Endodermal cell (in vitro differentiated cells): Measurements from ENCODE around the gene MYO18B. TPM values are rescaled to one million over a fixed set of nuclear protein-coding genes. Genes with fewer than 3 reads are reported as not detected.

ENCODE experiments used
- DNase-seq: peaks from one replicate; pipeline ENCODE4 v3.0.0-alpha.2; 2017
- H3K27ac ChIP-seq: 2 replicates; pipeline ENCODE4 v1.5.1; 2013; ENCODE audit warnings: mild to moderate bottlenecking, low read depth, low read length, moderate library complexity
- H3K27me3 ChIP-seq: 2 replicates; pipeline ENCODE4 v1.6.1; 2013; ENCODE audit warnings: mild to moderate bottlenecking, low read length, moderate library complexity; ENCODE audit not compliant: insufficient read depth, control insufficient read depth, poor library complexity, severe bottlenecking
- H3K36me3 ChIP-seq: 2 replicates; pipeline ENCODE4 v1.7.0; 2013; ENCODE audit warnings: mild to moderate bottlenecking, low read length, moderate library complexity; ENCODE audit not compliant: control insufficient read depth, insufficient read depth
- H3K4me1 ChIP-seq: one replicate; pipeline ENCODE4 v1.7.0; 2013; ENCODE audit warnings: low read length; ENCODE audit not compliant: control insufficient read depth, insufficient read depth
- H3K4me3 ChIP-seq: 2 replicates; pipeline ENCODE4 v1.5.1; 2013; ENCODE audit warnings: mild to moderate bottlenecking, low read length, moderate library complexity
- H3K9ac ChIP-seq: 2 replicates; pipeline ENCODE4 v1.6.1; 2013; ENCODE audit warnings: mild to moderate bottlenecking, low read length, moderate library complexity; ENCODE audit not compliant: poor library complexity, severe bottlenecking; ENCODE audit errors: extremely low read depth
- H3K9me3 ChIP-seq: 2 replicates; pipeline ENCODE4 v1.6.1; 2013; ENCODE audit warnings: mild to moderate bottlenecking, low read length, moderate library complexity; ENCODE audit not compliant: control insufficient read depth
- H3K27ac Mint-ChIP-seq: 2 replicates; pipeline ENCODE4 v1.8.0; 2020; ENCODE audit warnings: mixed read lengths
- H3K27me3 Mint-ChIP-seq: 2 replicates; pipeline ENCODE4 v1.8.0; 2021; ENCODE audit warnings: mild to moderate bottlenecking, mixed read lengths; ENCODE audit not compliant: insufficient read depth
- H3K36me3 Mint-ChIP-seq: 2 replicates; pipeline ENCODE4 v1.8.0; 2020; ENCODE audit warnings: low read depth, mixed read lengths
- H3K4me1 Mint-ChIP-seq: 2 replicates; pipeline ENCODE4 v1.8.0; 2020; ENCODE audit warnings: mixed read lengths
- H3K4me3 Mint-ChIP-seq: 2 replicates; pipeline ENCODE4 v1.8.0; 2020; ENCODE audit warnings: mild to moderate bottlenecking, moderate library complexity, mixed read lengths
- H3K9me3 Mint-ChIP-seq: 2 replicates; pipeline ENCODE4 v1.8.0; 2020; ENCODE audit warnings: mild to moderate bottlenecking, mixed read lengths
- WGBS, 2 experiments: methylation state at CpG; one replicate each; pipeline versions ENCODE4 v1.1.5 to v1.1.7; 2013; ENCODE audit warnings: missing lambda C conversion rate in 2 of 2, mixed read lengths in 1 of 2; ENCODE audit not compliant: insufficient coverage in 1 of 2, insufficient read length in 1 of 2; 5-methylcytosine and 5-hydroxymethylcytosine counted together
- total RNA-seq, 2 donors: library from RNA; stranded (reverse); fragmentation: NEBNext Ultra II Directional in 1 of 2; extraction: Animal tissue kit (Norgen Biotek cat#: 25700) in 1 of 2; gene quantifications; 2 replicates in 1 of 2; 3 replicates in 1 of 2; pipeline ENCODE4 v1.2.1, GENCODE V29; 2021
- TF ChIP-seq, protein P1 (sequence below): fragments of 200-600 bp; sonication (generic); conservative IDR thresholded peaks from 2 replicates; pipeline ENCODE4 v1.5.0; 2021; ENCODE audit warnings: antibody characterized with exemption, mild to moderate bottlenecking

Gene MYO18B
- total RNA-seq, 2 donors from 2014 or later = 0.77 to 0.84 TPM

DNA sequence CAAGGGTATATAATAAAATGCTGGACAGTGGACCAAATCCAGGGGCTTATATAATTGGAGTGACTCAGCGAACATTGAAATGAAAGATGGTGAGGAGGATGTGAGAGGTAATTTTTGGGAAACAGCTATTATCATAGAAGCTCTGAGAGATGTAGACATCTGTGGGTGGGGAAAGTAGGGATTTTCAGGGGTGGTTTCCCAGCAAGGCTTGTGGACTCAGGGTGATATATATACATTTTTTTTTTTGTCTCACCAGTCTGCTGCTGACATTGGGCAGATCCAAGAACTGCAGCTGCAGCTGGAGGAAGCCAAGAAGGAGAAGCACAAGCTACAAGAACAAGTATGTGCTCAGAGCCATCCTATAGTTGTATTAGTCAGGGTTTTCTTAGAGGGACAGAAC is 208.1 kb downstream of the MYO18B start:
- no peak for DNase-seq
- H3K4me3 Mint-ChIP-seq = no peak overlapping the region
- peaks cover 19% of the 10 kb centered on the region for H3K4me1 Mint-ChIP-seq
- Histone ChIP-seq H3K27me3 (no peaks in the 10 kb centered on the region), H3K9ac (no peak overlapping the region), H3K9me3 (no peaks in the 10 kb centered on the region), H3K36me3 (no peaks in the 10 kb centered on the region), H3K4me1 (peaks cover 3% of the 10 kb centered on the region), H3K4me3 (no peak overlapping the region), H3K27ac (no peak overlapping the region)
- H3K27me3 Mint-ChIP-seq = peaks cover 6% of the 10 kb centered on the region
- 90 to 100% methylated on average over 1 of the region's 1 CpG for WGBS, 2 experiments
- TF ChIP-seq, protein P1, sequence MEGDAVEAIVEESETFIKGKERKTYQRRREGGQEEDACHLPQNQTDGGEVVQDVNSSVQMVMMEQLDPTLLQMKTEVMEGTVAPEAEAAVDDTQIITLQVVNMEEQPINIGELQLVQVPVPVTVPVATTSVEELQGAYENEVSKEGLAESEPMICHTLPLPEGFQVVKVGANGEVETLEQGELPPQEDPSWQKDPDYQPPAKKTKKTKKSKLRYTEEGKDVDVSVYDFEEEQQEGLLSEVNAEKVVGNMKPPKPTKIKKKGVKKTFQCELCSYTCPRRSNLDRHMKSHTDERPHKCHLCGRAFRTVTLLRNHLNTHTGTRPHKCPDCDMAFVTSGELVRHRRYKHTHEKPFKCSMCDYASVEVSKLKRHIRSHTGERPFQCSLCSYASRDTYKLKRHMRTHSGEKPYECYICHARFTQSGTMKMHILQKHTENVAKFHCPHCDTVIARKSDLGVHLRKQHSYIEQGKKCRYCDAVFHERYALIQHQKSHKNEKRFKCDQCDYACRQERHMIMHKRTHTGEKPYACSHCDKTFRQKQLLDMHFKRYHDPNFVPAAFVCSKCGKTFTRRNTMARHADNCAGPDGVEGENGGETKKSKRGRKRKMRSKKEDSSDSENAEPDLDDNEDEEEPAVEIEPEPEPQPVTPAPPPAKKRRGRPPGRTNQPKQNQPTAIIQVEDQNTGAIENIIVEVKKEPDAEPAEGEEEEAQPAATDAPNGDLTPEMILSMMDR = no peak
- no peaks in the 10 kb centered on the region for H3K36me3 Mint-ChIP-seq
- no peak overlapping the region for H3K27ac Mint-ChIP-seq
- no peaks in the 10 kb centered on the region for H3K9me3 Mint-ChIP-seq

DNA sequence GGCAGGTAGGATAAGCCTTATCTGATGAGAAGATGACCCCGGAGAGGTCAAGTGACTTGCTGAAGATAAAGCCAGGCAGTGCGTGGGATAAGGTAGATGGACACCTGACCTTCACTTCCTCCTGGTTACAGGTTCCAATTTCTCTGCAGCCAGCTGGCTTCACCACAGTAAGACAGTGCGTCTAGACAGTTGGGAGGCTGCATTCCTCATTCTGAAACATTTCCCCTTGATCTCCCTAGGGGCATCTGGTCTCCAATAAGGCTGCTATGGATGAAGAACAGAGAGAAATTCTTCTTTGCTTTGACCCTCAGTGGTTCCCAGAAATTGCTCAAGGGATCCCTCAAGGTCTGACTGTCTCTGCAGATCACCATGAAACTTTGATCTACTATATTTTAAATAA is 211.3 kb downstream of the MYO18B start:
- Histone ChIP-seq H3K27me3 (no peaks in the 10 kb centered on the region), H3K27ac (no peak overlapping the region), H3K9ac (no peak overlapping the region), H3K4me3 (no peak overlapping the region), H3K4me1 (peaks cover 3% of the 10 kb centered on the region), H3K9me3 (no peaks in the 10 kb centered on the region), H3K36me3 (no peaks in the 10 kb centered on the region)
- TF ChIP-seq, protein P1 = no peak
- no peaks in the 10 kb centered on the region for H3K9me3 Mint-ChIP-seq
- no peak for DNase-seq
- no peaks in the 10 kb centered on the region for H3K36me3 Mint-ChIP-seq
- H3K27ac Mint-ChIP-seq = no peak overlapping the region
- 81 to 95% methylated on average over 3 of the region's 3 CpGs for WGBS, 2 experiments
- peaks cover 4% of the 10 kb centered on the region for H3K27me3 Mint-ChIP-seq
- peaks cover 19% of the 10 kb centered on the region for H3K4me1 Mint-ChIP-seq
- no peak overlapping the region for H3K4me3 Mint-ChIP-seq

DNA sequence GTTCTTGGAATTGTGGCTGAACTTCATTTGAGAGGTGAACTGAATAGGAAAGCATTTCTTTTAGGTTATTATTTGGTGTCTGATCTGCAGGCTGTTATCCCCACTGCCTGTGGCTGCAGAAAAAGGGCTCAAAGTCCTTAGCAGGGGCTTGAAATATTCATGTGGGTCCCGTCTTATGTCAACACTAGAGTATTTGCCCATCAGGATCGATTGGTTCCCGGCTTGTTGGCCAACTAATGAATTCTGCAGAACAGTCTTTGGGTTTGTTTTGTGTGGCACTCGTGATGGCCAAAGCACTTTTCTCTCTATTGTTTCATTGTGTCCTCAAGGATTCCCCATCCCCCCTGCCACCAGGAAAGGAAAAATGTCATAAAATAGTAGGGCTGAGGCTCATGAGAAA is 211.9 kb downstream of the MYO18B start:
- no peaks in the 10 kb centered on the region for H3K36me3 ChIP-seq
- H3K9ac ChIP-seq = no peak overlapping the region
- H3K27ac ChIP-seq = no peak overlapping the region
- H3K9me3 ChIP-seq = no peaks in the 10 kb centered on the region
- TF ChIP-seq, protein P1 = no peak
- Mint-ChIP-seq H3K9me3 (no peaks in the 10 kb centered on the region), H3K27ac (no peak overlapping the region), H3K4me3 (no peak overlapping the region), H3K4me1 (peaks cover 19% of the 10 kb centered on the region), H3K36me3 (no peaks in the 10 kb centered on the region), H3K27me3 (peaks cover 3% of the 10 kb centered on the region)
- no peak overlapping the region for H3K4me3 ChIP-seq
- 76% methylated on average over 4 of the region's 4 CpGs; no CpG with 5 or more reads in 1 of the 2 experiments for WGBS, 2 experiments
- no peaks in the 10 kb centered on the region for H3K27me3 ChIP-seq
- peaks cover 3% of the 10 kb centered on the region for H3K4me1 ChIP-seq
- DNase-seq = no peak
